Measurements from ENCODE around the gene GET4.
"Not testable (repeated sequence)": the region's sequence is repeated elsewhere in the genome, so short reads cannot be mapped to it uniquely, and the experiment has no call there.

The GET4 gene

GRCh38 chr7:931871-932650 lies 55.7 kb downstream of the GET4 start:
- no peak for DNase-seq

- no peak for DNase-seq
Measured at GRCh38 chr7:932651-932975, 56.3 kb downstream of the GET4 start.

- DNase-seq, result no peak
Measured at GRCh38 chr7:934469-935163, 58.3 kb downstream of the GET4 start.

- DNase-seq, result no peak
Measured at GRCh38 chr7:935164-935873, 59.0 kb downstream of the GET4 start.

GRCh38 chr7:935874-936385 lies 59.6 kb downstream of the GET4 start:
- DNase-seq, result no peak

GRCh38 chr7:936386-937054 lies 60.2 kb downstream of the GET4 start:
- no peak for DNase-seq

- no peak for DNase-seq
Measured at GRCh38 chr7:937856-938484, 61.6 kb downstream of the GET4 start.

GRCh38 chr7:938546-939185 lies 62.3 kb downstream of the GET4 start:
- DNase-seq, result no peak

- no peak for DNase-seq
Measured at GRCh38 chr7:939843-940242, 63.5 kb downstream of the GET4 start.

- DNase-seq, result no peak
Measured at GRCh38 chr7:940599-941408, 64.5 kb downstream of the GET4 start.

- not testable (repeated sequence) for DNase-seq
Measured at GRCh38 chr7:943793-944192, 67.4 kb downstream of the GET4 start.

GRCh38 chr7:944744-945143 lies 68.4 kb downstream of the GET4 start:
- DNase-seq, result no peak

- DNase-seq, result no peak
Measured at GRCh38 chr7:945147-945555, 68.8 kb downstream of the GET4 start.

GRCh38 chr7:945556-946255 lies 69.4 kb downstream of the GET4 start:
- DNase-seq, result no peak
